Body of pancreas (tissue), 4 donors: ENCODE results near the gene MYO1H.

Experiments
- CTCF ChIP-seq, 7 experiments: fragments of 450-650 bp in 4 of 7; fragments of 200-600 bp in 3 of 7; sonication (generic) in 3 of 7; IDR thresholded peaks; one replicate each; pipeline ENCODE4 v1.5.1; 2016 to 2019; ENCODE audit warnings: antibody characterized with exemption in 7 of 7
- POLR2A ChIP-seq, 3 donors: fragments of 450-650 bp; IDR thresholded peaks; one replicate each; pipeline ENCODE4 v1.6.1; 2016; ENCODE audit warnings: antibody characterized with exemption in 3 of 3, mild to moderate bottlenecking in 2 of 3

- no peak for TF ChIP-seq CTCF (IDR thresholded peaks at IDR 0.05)
- no peak for TF ChIP-seq POLR2A (IDR thresholded peaks at IDR 0.05)
Measured at GRCh38 chr12:109422251-109422650, 74.6 kb downstream of the MYO1H start.
